IPS-20b (cell line): ENCODE results near the gene KLHL25.

Source experiments
- H3K27ac ChIP-seq: one replicate; pipeline ENCODE4 v1.5.1; 2013; ENCODE audit warnings: low read length
- H3K27me3 ChIP-seq: 2 replicates; pipeline ENCODE4 v1.6.1; 2013; ENCODE audit warnings: mild to moderate bottlenecking, low read length, inconsistent platforms; ENCODE audit not compliant: insufficient read depth
- H3K36me3 ChIP-seq: 2 replicates; pipeline ENCODE4 v1.6.1; 2013; ENCODE audit warnings: low read depth, mild to moderate bottlenecking, inconsistent platforms, low read length, moderate library complexity; ENCODE audit not compliant: insufficient read depth
- H3K4me1 ChIP-seq: 2 replicates; pipeline ENCODE4 v1.6.1; 2013; ENCODE audit warnings: mild to moderate bottlenecking, control low read depth, inconsistent platforms, low read length, moderate library complexity; ENCODE audit not compliant: insufficient read depth
- H3K4me3 ChIP-seq: 2 replicates; pipeline ENCODE4 v1.5.1; 2013; ENCODE audit warnings: mild to moderate bottlenecking, low read length, inconsistent platforms
- H3K9ac ChIP-seq: 2 replicates; pipeline ENCODE4 v1.6.1; 2013; ENCODE audit warnings: low read depth, mild to moderate bottlenecking, inconsistent platforms, low read length, moderate library complexity
- H3K9me3 ChIP-seq: 2 replicates; pipeline ENCODE4 v1.6.1; 2013; ENCODE audit warnings: mild to moderate bottlenecking, low read depth, low read length, inconsistent platforms; ENCODE audit not compliant: insufficient read depth

Gene KLHL25

DNA sequence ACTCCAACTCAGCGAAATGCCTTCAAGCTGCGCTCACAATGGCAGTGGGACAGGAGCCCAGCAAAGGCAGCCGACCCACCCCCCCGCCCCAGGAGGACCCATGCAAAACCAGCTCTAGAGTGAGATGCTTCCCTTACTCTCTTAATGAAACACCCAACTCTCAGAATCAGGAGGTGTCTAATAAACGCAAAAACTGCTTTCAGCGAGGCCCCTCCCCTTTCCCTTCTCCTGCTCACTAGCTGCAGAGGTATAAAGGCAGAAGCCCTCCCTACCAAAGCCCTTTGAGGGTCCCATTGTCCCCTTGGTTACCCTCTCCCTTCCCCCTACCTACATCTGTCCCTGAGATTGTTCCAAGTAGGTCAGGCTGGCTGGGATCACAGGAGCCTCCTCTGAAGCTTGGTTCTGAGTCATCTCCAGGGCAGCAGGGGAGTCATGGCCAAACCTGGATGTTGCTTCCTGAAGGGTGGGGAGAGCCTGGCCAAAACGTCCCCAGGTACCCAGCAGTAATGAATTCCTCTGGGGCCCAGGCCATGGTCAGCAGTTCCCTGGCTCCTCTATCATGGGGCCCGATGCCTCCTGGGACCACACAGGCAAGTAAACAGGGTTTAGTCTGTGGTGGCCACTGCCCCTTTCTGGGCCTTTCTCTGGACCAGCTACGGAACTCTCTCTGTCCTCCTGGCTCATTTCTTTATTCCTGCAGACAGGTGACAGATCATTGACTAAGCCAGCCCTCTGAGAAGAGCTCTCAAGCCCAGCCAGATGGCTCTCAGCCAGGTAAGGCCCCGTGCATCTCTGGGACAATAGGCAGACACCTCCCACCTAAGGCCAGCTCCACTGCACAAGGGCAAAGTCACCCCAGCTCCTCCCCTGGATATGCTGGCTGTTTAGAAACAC, 8.6 kb downstream of the KLHL25 start:
- Histone ChIP-seq H3K9me3 (no peaks in the 10 kb centered on the region), H3K27ac (peak overlapping the region; percentile 14), H3K4me1 (peaks cover 14% of the 10 kb centered on the region), H3K27me3 (no peaks in the 10 kb centered on the region), H3K9ac (peak overlapping the region; percentile 37; the same call in 1 of the 2 replicates), H3K4me3 (no peak overlapping the region; the same call in 1 of the 2 replicates), H3K36me3 (no peaks in the 10 kb centered on the region; the same call in 1 of the 2 replicates)

DNA sequence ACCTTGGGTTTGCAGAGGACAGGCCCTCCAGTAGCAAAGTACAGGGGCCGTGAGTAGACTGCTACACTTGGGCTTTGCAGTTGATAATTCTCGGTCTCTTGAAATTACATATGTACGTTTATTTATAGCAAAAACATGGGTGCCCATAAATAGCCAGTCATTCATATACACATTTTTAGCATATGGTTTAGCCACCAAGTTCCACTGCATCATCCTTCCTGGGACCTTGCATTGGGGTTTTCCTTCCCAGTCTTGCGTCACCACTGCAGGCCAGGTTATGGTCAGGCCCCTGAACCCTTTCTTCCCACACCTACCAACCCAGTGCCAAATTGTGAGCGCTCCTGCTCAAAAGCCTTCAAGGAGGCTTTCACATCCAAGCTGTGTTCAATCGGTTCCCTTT, 12.7 kb downstream of the KLHL25 start:
- Histone ChIP-seq H3K9ac (no peak overlapping the region), H3K9me3 (no peaks in the 10 kb centered on the region), H3K4me3 (no peak overlapping the region), H3K36me3 (no peaks in the 10 kb centered on the region; the same call in 1 of the 2 replicates), H3K27me3 (no peaks in the 10 kb centered on the region), H3K4me1 (peaks cover 14% of the 10 kb centered on the region), H3K27ac (no peak overlapping the region)

DNA sequence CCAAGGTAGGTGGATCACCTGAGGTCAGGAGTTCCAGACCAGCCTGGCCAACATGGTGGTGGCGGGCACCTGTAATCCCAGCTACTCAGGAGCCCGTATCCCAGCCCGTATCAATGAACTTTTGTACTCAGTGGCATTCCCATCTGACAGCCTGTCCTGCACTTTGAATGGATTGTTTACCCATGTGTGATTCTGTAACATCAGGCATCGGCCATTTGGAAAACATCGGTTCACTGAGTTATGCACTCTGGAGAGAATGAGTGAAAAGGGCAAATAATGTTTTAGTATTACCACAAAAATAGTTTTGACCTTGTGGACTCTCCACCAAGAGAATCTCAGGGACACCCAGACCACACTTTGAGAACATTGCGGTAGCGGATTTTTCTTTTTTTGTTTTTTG, 13.6 kb downstream of the KLHL25 start:
- H3K4me1 ChIP-seq = peaks cover 8% of the 10 kb centered on the region

DNA sequence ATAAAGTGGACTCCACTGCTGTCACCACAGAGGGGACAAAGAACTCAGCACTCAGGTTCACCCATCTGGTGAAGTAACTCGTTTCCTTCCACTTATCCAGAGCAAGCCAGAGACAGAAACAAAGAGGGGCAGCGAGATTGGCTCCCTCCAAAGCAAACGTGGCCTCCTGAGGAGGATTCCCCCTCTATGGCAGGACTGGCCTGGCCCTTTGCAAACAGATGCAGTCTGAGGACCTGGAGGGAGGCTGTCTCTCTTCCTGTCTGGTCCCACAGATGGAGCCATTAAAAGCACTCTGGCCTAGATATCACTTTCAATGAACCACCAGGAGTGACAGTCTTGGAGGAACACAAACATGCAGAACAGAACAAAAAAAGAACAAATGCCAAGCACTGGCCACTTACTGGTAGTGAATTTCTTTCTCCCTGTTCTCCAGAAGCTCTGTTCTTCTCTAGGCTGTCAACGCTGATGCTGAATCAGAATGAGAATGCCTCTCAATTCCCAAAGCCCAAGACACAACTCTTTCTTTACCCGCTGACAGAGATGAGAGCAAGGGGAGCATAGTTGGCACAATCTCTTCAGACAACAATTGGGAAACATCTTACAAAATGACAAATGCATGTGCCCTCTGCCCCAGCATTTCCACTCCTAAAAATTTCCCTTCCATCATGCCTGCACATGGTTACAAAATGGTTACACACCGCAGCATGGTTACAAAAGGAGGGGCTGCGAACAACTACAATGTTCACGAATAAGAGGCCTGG, 14.3 kb downstream of the KLHL25 start:
- Histone ChIP-seq H3K36me3 (no peaks in the 10 kb centered on the region; the same call in 1 of the 2 replicates), H3K4me1 (peaks cover 2% of the 10 kb centered on the region), H3K4me3 (no peak overlapping the region), H3K9me3 (no peaks in the 10 kb centered on the region), H3K27me3 (no peaks in the 10 kb centered on the region), H3K27ac (no peak overlapping the region), H3K9ac (no peak overlapping the region)

More for the DNA sequence above, 13.6 kb downstream of the KLHL25 start:
- Histone ChIP-seq H3K9me3 (no peaks in the 10 kb centered on the region), H3K27me3 (no peaks in the 10 kb centered on the region), H3K27ac (no peak overlapping the region), H3K9ac (no peak overlapping the region), H3K36me3 (no peaks in the 10 kb centered on the region; the same call in 1 of the 2 replicates), H3K4me3 (no peak overlapping the region)

DNA sequence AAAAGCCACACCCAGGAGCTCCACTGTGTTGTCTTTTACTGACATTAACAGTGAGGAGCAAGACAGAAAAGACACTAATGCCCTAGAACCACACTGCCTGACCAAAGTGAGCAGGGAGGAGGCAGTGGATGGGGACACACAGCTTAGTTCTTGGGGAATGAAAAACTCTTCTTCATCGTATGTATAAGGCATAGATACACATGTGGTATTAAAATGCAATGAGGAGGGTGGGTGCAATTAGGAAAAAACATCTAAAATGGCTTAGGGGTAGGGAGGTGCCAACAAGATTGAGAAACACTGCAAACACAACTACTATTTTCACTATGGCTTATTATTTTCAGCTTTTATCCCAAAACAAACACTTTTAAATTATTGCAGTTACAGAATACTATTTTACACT, 15.5 kb downstream of the KLHL25 start:
- Histone ChIP-seq H3K9ac (no peak overlapping the region), H3K4me1 (no peaks in the 10 kb centered on the region; the same call in 1 of the 2 replicates), H3K27me3 (no peaks in the 10 kb centered on the region), H3K27ac (no peak overlapping the region), H3K9me3 (no peaks in the 10 kb centered on the region), H3K4me3 (no peak overlapping the region), H3K36me3 (no peaks in the 10 kb centered on the region; the same call in 1 of the 2 replicates)

DNA sequence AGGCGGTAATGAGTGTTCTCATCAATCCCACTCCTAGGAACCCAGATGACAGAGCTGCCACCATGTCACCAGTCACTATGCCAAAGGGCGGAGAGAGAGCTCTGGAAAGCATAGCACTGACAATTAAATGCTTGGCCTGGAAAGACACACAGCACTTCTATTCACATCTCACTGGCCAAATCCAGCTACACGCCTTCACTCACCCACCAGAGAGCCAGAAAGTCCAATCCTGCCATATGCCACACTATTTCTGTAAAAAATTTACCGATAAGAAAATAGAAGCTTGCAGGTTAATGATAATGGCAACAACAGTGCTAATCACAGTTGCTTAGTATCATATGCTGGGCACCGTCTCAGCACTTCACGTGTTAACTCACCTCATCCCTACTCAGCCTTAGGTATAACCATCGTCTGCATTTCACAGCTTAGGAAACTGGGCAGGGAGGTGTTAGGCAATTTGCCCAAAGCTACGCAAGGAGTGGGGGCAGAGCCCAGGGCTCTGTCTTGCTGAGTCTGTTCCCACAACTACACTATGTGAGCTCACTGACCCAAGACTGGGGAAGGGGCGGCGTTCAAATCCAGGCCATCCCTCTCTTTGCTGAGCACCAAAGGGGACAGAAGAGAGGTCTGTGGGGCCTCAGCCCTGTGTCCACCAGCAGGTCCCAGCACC, 16.5 kb downstream of the KLHL25 start:
- Histone ChIP-seq H3K27ac (no peak overlapping the region), H3K4me1 (no peaks in the 10 kb centered on the region; the same call in 1 of the 2 replicates), H3K9me3 (no peaks in the 10 kb centered on the region), H3K36me3 (no peaks in the 10 kb centered on the region; the same call in 1 of the 2 replicates), H3K9ac (no peak overlapping the region), H3K27me3 (no peaks in the 10 kb centered on the region), H3K4me3 (no peak overlapping the region)

DNA sequence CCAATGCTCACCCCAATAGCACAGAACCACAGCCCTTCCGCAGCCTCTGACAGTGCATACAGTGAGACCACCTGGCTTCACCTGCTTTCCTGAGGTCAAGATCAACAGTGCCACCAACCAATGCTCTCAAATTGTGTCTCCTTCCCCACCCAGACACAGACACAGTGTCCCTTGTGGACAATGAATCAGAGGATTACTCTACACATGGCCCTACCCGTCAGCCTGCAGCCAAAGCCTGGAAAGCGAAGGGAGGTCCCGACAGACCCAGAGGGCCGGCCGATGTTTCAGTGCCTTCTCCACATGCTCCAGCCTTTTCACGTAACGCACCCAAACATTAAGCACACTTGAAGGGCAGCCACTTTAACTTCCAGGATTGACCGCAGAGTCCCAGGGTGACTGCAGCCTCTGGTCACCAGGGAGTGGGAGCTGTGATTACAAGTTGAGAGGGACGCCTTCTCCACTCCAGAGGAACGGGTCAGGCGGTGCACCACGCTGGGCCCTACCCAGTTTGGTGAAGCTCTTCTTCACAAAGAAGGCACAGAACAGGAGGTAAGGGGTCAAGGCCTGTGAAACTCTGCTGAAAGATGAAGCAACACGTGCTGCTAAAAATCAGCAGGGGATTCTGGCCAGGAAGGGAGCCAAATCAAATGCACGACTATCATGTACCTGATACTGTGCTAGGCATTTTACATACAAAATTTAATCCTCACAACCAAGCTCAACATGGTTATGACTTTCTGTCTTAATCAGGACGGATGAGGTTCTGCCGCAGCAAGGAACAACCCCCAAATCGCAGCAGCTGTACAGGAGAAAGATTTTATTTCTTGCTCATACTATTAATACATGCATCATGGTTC, 17.2 kb downstream of the KLHL25 start:
- H3K27ac ChIP-seq = no peak overlapping the region
- no peaks in the 10 kb centered on the region for H3K27me3 ChIP-seq
- no peak overlapping the region for H3K9ac ChIP-seq
- H3K4me3 ChIP-seq = no peak overlapping the region
- no peaks in the 10 kb centered on the region; the same call in 1 of the 2 replicates for H3K4me1 ChIP-seq
- H3K36me3 ChIP-seq = no peaks in the 10 kb centered on the region; the same call in 1 of the 2 replicates
- H3K9me3 ChIP-seq = no peaks in the 10 kb centered on the region

DNA sequence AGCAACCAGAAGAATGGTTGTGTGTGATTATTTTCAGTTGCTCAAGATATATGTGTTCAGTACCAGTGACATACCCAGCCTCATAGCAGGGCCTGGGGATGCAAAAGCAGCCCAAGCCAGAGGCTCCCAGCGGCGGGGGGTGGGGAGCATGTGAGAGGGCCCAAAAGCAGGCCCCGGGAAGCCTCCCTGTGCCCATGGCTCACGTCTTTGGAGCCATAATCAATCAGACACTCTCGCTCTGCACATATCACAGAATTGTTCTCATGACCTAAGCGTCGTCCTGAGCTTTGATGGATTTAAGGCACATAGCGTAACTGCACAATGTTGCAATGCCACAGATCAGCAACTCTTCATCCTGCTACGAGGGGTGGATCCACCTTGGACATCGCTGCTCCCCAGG, 20.8 kb downstream of the KLHL25 start:
- no peak overlapping the region for H3K27ac ChIP-seq
- H3K36me3 ChIP-seq = peaks cover 3% of the 10 kb centered on the region; the same call in 1 of the 2 replicates
- no peaks in the 10 kb centered on the region for H3K27me3 ChIP-seq
- H3K9me3 ChIP-seq = no peaks in the 10 kb centered on the region
- no peaks in the 10 kb centered on the region for H3K4me1 ChIP-seq
- H3K4me3 ChIP-seq = no peak overlapping the region
- no peak overlapping the region for H3K9ac ChIP-seq

DNA sequence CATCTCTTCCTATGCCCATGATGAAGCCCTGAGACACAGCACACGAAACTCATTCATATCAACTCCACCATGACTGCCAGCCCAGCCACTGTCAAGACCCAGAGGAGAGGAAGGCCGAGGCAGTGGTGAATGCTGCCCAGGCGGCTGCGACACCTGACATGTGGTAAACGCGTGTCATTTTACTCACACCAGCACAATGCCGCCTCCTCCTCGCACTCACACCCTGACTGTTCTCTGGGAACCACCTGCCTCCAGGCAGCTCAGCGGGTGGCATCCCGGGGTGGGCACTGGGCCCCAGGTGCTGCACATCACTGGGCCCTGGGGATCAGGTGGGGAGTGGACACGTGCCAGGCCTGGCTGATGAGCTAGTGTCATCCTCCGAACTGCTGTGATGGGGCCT, 21.5 kb downstream of the KLHL25 start:
- Histone ChIP-seq H3K27me3 (no peaks in the 10 kb centered on the region), H3K9me3 (no peaks in the 10 kb centered on the region), H3K36me3 (peaks cover 10% of the 10 kb centered on the region; the same call in 1 of the 2 replicates), H3K27ac (no peak overlapping the region), H3K9ac (no peak overlapping the region), H3K4me3 (no peak overlapping the region), H3K4me1 (no peaks in the 10 kb centered on the region)

DNA sequence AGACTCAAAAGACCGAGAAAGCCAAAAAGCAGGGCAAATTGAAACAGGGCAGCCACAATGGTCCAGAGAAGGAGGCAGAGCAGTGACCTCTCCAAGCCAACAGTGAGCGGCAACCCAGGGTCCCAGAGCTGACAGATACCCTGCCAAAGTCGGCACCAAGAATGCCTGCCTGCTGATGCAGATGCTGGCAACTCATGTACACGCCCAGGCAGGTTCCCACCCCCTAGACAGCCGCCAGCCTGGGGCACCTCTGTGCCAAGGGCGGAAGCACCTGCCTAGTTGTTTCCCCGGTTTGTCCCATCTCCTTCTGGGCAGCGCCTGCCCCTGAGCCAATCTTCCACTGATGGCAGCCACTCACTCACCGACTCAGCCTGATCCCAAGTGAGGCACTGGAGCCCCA, 22.1 kb downstream of the KLHL25 start:
- peaks cover 16% of the 10 kb centered on the region; the same call in 1 of the 2 replicates for H3K36me3 ChIP-seq
- no peak overlapping the region; the same call in 1 of the 2 replicates for H3K9ac ChIP-seq
- H3K9me3 ChIP-seq = no peaks in the 10 kb centered on the region
- H3K4me3 ChIP-seq = no peak overlapping the region
- no peaks in the 10 kb centered on the region for H3K4me1 ChIP-seq
- H3K27ac ChIP-seq = no peak overlapping the region
- H3K27me3 ChIP-seq = no peaks in the 10 kb centered on the region
